Neural cell (in vitro differentiated cells): Measurements from ENCODE around the gene LIPM. TPM values are rescaled to one million over a fixed set of nuclear protein-coding genes. Genes with fewer than 3 reads are reported as not detected.

Experiments used
- H2AFZ ChIP-seq: fragments of 200-600, 300-800 bp; sonication (generic), shearing (Covaris generic); 2 replicates; pipeline ENCODE4 v1.6.0; 2014; ENCODE audit warnings: low read depth, mild to moderate bottlenecking, antibody characterized with exemption, low read length, moderate library complexity
- H3F3A ChIP-seq: fragments of 200-600 bp; shearing (Covaris generic); 2 replicates; pipeline ENCODE4 v1.6.1; 2016; ENCODE audit warnings: mild to moderate bottlenecking, moderate library complexity, mixed read lengths, antibody characterized with exemption, low read length; ENCODE audit not compliant: insufficient read depth, poor library complexity, severe bottlenecking
- H3K27ac ChIP-seq: fragments of 200-600, 300-800 bp; sonication (generic), shearing (Covaris generic); 2 replicates; pipeline ENCODE4 v1.5.1; 2014; ENCODE audit warnings: mild to moderate bottlenecking, low read length, moderate library complexity
- H3K27me3 ChIP-seq: fragments of 300-800, 200-600 bp; sonication (generic), shearing (Covaris generic); 2 replicates; pipeline ENCODE4 v1.6.0; 2014; ENCODE audit warnings: mild to moderate bottlenecking, low read depth, low read length, moderate library complexity; ENCODE audit not compliant: insufficient read depth
- H3K36me3 ChIP-seq: fragments of 300-800, 200-600 bp; sonication (generic), shearing (Covaris generic); 2 replicates; pipeline ENCODE4 v1.5.1; 2014; ENCODE audit warnings: mild to moderate bottlenecking, antibody characterized with exemption, low read length, moderate library complexity; ENCODE audit not compliant: insufficient read depth
- H3K4me2 ChIP-seq: fragments of 300-800, 200-600 bp; sonication (generic), shearing (Covaris generic); 2 replicates; pipeline ENCODE4 v1.6.0; 2014; ENCODE audit warnings: mild to moderate bottlenecking, low read length
- H3K4me3 ChIP-seq: fragments of 300-800, 200-600 bp; sonication (generic), shearing (Covaris generic); 2 replicates; pipeline ENCODE4 v1.5.1; 2014; ENCODE audit warnings: mild to moderate bottlenecking, low read length, moderate library complexity
- H3K79me2 ChIP-seq: fragments of 200-600 bp; shearing (Covaris generic); replicated peaks from 2 replicates; pipeline ENCODE4 v1.6.0; 2014; ENCODE audit warnings: mild to moderate bottlenecking, low read length, moderate library complexity; ENCODE audit not compliant: insufficient read depth
- H3K9ac ChIP-seq: fragments of 300-800, 200-600 bp; sonication (generic), shearing (Covaris generic); 2 replicates; pipeline ENCODE4 v1.6.1; 2016; ENCODE audit warnings: mild to moderate bottlenecking, low read length, mixed read lengths
- H3K9me2 ChIP-seq: fragments of 200-600 bp; shearing (Covaris generic); 2 replicates; pipeline ENCODE4 v1.6.1; 2016; ENCODE audit warnings: mild to moderate bottlenecking, low read length, mixed read lengths; ENCODE audit not compliant: insufficient read depth
- H3K9me3 ChIP-seq: fragments of 200-600, 300-800 bp; sonication (generic), shearing (Covaris generic); 2 replicates; pipeline ENCODE4 v1.6.1; 2016; ENCODE audit warnings: mild to moderate bottlenecking, mixed run types, low read length, moderate library complexity, mixed read lengths
- H4K20me1 ChIP-seq: fragments of 200-600 bp; shearing (Covaris generic); 2 replicates; pipeline ENCODE4 v1.6.1; 2016; ENCODE audit warnings: mild to moderate bottlenecking, mixed run types; ENCODE audit not compliant: insufficient read depth
- EP300 ChIP-seq: fragments of 450-650 bp; conservative IDR thresholded peaks from 2 replicates; pipeline ENCODE4 v1.6.1; 2014; ENCODE audit warnings: antibody characterized with exemption, mild to moderate bottlenecking, moderate library complexity; ENCODE audit not compliant: poor library complexity, severe bottlenecking
- EZH2 ChIP-seq: fragments of 200-600, 300-800 bp; shearing (Covaris generic), sonication (generic); IDR thresholded peaks from 2 replicates; pipeline ENCODE4 v1.6.1; 2014; ENCODE audit warnings: antibody characterized with exemption, low read length, borderline replicate concordance, mild to moderate bottlenecking; ENCODE audit not compliant: insufficient read depth, poor library complexity, severe bottlenecking
- MXI1 ChIP-seq: fragments of 450-650 bp; conservative IDR thresholded peaks from 2 replicates; pipeline ENCODE4 v1.6.1; 2014; ENCODE audit warnings: antibody characterized with exemption, mild to moderate bottlenecking; ENCODE audit not compliant: poor library complexity, severe bottlenecking
- POLR2AphosphoS5 ChIP-seq: IDR thresholded peaks from 2 replicates; pipeline ENCODE4 v1.6.1; 2012
- RAD21 ChIP-seq: fragments of 450-650 bp; conservative IDR thresholded peaks from 2 replicates; pipeline ENCODE4 v1.6.1; 2014; ENCODE audit warnings: antibody characterized with exemption, mild to moderate bottlenecking, moderate library complexity
- SMC3 ChIP-seq: fragments of 450-650 bp; conservative IDR thresholded peaks from 2 replicates; pipeline ENCODE4 v1.6.1; 2014; ENCODE audit warnings: antibody characterized with exemption, mild to moderate bottlenecking, moderate library complexity; ENCODE audit not compliant: poor library complexity
- TAF1 ChIP-seq: IDR thresholded peaks from 2 replicates; pipeline ENCODE4 v1.6.1; 2012; ENCODE audit warnings: low read depth
- polyA plus RNA-seq: library from polyadenylated mRNA; depleted of rRNA; stranded (reverse); fragments of >200 nt; gene quantifications from 2 replicates; pipeline ENCODE4 v1.2.3, GENCODE V29; 2014
- TF ChIP-seq, protein P1 (sequence below): IDR thresholded peaks from 2 replicates; pipeline ENCODE4 v1.6.1; 2012; ENCODE audit warnings: borderline replicate concordance
- TF ChIP-seq, protein P2 (sequence below): fragments of 450-650 bp; IDR thresholded peaks from 2 replicates; pipeline ENCODE4 v1.5.1; 2014; ENCODE audit warnings: antibody characterized with exemption, mild to moderate bottlenecking, moderate library complexity; ENCODE audit not compliant: poor library complexity, severe bottlenecking

The LIPM gene
- polyA plus RNA-seq, 1 donor from 2014 or later = not detected

DNA sequence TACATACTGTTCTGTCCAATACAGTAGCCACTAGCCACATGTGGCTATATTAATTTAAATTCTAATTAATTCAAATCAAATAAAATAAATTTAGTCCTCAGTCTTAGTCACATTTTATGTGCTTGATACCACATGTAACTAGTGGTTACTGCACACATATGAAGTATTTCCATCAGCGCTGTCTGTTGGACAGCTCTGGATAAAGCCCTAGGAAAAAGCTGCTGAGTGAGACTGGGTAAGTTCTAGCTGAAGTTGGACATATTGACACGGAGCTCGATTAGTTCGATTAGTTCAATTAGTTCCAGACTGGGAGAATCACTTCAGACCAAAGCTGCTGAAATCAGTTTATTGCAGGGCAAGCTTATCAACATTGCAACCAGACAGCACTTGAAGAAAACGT lies 15.1 kb upstream of the LIPM start:
- Histone ChIP-seq H3K9me3 (no peaks in the 10 kb centered on the region), H3K4me3 (no peak overlapping the region), H3K9me2 (no peaks in the 10 kb centered on the region), H4K20me1 (no peaks in the 10 kb centered on the region), H3F3A (no peaks in the 10 kb centered on the region), H3K27me3 (no peaks in the 10 kb centered on the region), H3K27ac (no peak overlapping the region), H3K9ac (no peak overlapping the region), H2AFZ (no peak overlapping the region), H3K4me2 (no peak overlapping the region), H3K79me2 (no peaks in the 10 kb centered on the region), H3K36me3 (no peaks in the 10 kb centered on the region)
- no peak for TF ChIP-seq POLR2AphosphoS5
- TF ChIP-seq, protein P1, sequence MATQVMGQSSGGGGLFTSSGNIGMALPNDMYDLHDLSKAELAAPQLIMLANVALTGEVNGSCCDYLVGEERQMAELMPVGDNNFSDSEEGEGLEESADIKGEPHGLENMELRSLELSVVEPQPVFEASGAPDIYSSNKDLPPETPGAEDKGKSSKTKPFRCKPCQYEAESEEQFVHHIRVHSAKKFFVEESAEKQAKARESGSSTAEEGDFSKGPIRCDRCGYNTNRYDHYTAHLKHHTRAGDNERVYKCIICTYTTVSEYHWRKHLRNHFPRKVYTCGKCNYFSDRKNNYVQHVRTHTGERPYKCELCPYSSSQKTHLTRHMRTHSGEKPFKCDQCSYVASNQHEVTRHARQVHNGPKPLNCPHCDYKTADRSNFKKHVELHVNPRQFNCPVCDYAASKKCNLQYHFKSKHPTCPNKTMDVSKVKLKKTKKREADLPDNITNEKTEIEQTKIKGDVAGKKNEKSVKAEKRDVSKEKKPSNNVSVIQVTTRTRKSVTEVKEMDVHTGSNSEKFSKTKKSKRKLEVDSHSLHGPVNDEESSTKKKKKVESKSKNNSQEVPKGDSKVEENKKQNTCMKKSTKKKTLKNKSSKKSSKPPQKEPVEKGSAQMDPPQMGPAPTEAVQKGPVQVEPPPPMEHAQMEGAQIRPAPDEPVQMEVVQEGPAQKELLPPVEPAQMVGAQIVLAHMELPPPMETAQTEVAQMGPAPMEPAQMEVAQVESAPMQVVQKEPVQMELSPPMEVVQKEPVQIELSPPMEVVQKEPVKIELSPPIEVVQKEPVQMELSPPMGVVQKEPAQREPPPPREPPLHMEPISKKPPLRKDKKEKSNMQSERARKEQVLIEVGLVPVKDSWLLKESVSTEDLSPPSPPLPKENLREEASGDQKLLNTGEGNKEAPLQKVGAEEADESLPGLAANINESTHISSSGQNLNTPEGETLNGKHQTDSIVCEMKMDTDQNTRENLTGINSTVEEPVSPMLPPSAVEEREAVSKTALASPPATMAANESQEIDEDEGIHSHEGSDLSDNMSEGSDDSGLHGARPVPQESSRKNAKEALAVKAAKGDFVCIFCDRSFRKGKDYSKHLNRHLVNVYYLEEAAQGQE = no peak
- TF ChIP-seq, protein P2, sequence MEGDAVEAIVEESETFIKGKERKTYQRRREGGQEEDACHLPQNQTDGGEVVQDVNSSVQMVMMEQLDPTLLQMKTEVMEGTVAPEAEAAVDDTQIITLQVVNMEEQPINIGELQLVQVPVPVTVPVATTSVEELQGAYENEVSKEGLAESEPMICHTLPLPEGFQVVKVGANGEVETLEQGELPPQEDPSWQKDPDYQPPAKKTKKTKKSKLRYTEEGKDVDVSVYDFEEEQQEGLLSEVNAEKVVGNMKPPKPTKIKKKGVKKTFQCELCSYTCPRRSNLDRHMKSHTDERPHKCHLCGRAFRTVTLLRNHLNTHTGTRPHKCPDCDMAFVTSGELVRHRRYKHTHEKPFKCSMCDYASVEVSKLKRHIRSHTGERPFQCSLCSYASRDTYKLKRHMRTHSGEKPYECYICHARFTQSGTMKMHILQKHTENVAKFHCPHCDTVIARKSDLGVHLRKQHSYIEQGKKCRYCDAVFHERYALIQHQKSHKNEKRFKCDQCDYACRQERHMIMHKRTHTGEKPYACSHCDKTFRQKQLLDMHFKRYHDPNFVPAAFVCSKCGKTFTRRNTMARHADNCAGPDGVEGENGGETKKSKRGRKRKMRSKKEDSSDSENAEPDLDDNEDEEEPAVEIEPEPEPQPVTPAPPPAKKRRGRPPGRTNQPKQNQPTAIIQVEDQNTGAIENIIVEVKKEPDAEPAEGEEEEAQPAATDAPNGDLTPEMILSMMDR = no peak
- no peak for TF ChIP-seq EP300
- no peak for TF ChIP-seq RAD21
- TF ChIP-seq TAF1 = no peak
- TF ChIP-seq SMC3 = no peak
- no peak for TF ChIP-seq MXI1
- no peak for TF ChIP-seq EZH2

DNA sequence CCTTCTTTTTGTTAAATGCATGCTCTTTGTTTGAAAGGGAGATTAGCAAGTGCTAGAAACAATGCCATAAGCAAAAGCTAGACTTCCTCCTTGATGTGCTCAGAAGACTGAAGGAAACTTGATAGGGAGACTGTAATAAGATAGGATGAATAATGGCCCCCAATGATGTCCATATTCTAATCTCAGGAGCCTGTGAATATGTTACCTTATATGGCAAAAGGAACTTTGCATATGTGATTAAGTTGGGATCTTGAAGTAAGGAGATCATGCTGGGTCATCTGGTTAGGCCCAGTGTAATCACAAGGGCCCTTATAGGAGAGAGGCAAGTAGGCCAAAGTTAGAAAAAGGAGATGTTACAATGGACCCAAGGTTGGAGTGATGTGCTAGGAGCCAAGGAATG lies 13.6 kb upstream of the LIPM start:
- Histone ChIP-seq H3K4me3 (no peak overlapping the region), H3K9me3 (no peaks in the 10 kb centered on the region), H4K20me1 (no peaks in the 10 kb centered on the region), H3K79me2 (no peaks in the 10 kb centered on the region), H3K27ac (no peak overlapping the region), H3F3A (no peaks in the 10 kb centered on the region), H3K36me3 (no peaks in the 10 kb centered on the region), H3K27me3 (no peaks in the 10 kb centered on the region), H3K9ac (no peak overlapping the region), H2AFZ (no peak overlapping the region), H3K4me2 (no peak overlapping the region), H3K9me2 (no peaks in the 10 kb centered on the region)
- TF ChIP-seq, protein P1 = no peak
- TF ChIP-seq POLR2AphosphoS5 = no peak
- TF ChIP-seq EZH2 = no peak
- TF ChIP-seq RAD21 = no peak
